DMS 273 treated with DMSO at 0.1 percent for 48 hours (cell line): ENCODE results near the gene SP140L.
"Not testable (repeated sequence)": the region's sequence is repeated elsewhere in the genome, so short reads cannot be mapped to it uniquely, and the experiment has no call there.

ENCODE experiments used
- DNase-seq: peaks from one replicate; lab custom pipeline; 2025; lab: John Stamatoyannopoulos, UW

Gene SP140L

DNA sequence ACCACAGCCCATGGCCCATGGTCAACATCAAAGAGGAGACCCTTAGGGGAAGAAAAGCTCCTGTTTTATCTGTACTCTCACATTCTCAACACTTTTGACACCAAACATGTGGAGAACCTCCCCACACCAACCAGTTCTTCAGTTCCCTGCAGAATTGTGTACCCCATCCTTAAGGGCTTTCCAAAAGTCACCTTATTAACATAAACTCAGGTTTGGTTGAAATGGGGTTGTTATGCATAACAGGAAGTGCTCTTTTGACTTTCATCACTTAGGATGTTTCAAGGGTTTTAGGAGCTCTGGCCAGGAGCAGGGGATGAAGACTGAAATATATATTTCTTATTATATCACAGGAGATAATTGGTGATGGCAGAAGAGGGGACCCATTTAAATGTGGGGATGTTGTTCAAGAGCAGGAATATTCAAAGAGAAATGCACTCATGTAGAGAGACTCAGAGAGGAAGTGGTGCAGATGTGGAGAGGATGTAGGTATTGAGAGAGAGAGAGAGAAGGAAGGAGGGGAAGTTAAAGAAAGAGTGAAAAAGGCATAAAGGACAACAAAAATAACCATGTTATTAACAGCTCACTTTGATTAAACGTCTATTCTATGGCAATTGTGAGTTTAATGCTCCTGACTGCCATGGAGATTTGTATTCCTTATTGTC, 35.2 kb downstream of the SP140L start:
- DNase-seq: no peak

DNA sequence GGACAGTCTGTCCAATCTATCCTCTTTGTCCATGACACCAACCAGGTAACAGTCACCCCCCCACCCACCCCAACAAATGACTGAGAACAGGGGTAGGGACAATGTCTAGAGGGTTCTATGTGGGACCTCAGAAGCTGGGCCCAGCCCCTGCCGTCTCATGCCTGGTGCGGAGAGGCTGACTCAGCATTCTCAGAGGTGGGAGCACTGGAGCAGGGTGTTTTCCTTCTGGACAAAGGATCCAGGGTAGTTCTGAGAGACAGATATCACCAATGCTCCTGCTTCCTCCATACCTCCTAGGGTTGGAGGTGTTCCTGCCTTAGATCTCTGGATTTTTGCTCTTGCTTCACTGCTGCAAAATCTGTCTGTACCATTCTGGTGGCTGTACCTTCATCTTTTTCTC, 55.1 kb downstream of the SP140L start:
- DNase-seq: no peak

DNA sequence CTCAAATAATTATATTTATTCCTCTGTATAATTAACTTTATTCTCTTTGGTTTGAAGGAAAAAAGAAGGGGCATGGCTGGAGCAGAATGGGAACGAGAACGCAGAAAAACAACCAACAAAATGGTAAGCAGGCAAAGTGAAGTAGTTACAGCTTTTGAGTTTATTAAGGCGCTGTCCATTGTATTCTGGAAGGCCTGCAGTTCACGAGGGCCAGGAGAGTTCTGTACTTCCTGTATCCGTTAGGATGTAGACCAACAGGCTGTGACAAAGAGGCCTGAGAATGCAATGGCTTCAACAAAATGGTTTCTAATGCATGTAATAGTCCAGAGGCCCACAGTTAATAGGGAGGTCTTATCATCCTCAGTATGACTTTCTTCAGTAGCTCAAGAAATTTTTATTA, 56.5 kb downstream of the SP140L start:
- no peak for DNase-seq

DNA sequence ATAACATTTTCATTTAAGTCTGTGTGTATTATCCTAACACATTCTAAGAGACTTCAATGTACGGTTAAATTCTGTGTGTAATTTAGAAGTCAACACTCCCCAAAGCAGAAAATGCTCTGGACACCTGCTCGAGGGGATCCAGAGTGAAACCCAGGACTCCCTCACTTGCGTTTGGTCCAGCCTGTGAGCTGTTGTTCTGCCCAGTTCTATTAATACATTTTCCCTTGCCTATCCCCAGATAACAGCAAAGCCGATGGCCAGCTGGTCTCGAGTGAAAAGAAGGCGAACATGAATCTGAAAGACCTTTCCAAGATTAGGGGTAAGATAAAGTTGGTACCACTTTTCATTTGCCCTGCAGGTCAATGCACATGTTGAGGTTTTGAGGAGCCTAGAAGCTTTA, 58.0 kb downstream of the SP140L start:
- DNase-seq: no peak

DNA sequence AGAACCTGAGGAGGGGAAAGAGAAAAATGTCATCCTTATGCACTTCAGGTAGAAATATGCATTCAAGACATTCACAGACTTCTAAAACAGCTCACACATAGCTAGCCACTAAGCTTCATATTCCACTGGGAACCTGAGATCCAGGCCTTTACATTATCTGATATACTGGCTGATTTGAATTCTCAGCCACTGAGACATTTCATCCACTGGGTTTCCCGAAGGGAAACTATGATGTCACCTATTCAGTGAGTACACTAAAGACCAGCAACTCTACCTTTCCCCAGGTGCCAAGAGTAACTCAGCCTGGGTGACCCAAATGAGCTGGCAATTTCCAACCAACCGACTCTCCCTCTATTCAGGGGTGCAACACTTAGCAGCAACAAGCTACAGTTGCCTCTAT, 67.3 kb downstream of the SP140L start:
- no peak for DNase-seq

DNA sequence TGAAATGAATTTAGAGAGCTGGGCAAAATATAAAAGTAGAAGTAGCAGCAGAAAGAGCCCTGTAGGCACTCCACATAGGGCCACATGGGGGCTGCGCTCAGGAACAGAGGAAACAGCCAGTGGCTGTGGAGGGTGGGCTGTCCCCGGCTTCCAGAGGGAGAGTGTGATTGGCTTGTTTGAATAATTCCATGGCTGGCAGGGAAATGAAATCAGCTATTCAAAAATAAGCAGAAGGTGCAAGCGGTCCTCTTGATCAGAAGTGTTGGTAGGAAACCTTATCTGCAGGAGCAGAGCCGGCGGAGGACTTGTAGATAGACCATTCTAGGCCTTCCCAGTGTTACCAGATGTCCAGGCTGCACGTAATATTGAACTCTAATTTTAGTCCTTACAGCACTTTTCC, 71.7 kb downstream of the SP140L start:
- not testable (repeated sequence) for DNase-seq

DNA sequence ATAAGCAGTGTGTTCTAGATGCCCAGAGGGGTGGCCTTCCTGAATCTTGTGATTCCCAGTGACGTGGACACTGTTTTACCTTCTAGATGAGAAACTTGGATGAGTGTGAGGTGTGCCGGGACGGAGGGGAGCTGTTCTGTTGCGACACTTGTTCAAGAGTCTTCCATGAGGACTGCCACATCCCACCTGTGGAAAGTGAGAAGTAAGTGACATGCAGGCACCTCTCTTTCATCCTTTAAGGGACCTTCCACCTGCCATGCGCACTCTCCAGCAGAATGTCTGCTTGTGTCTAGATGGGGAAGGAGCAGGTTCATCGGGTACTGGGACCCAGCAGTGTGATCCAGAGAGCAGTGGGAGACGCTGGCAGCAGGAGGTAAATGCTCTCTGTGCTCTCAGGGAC, 73.0 kb downstream of the SP140L start:
- no peak for DNase-seq

DNA sequence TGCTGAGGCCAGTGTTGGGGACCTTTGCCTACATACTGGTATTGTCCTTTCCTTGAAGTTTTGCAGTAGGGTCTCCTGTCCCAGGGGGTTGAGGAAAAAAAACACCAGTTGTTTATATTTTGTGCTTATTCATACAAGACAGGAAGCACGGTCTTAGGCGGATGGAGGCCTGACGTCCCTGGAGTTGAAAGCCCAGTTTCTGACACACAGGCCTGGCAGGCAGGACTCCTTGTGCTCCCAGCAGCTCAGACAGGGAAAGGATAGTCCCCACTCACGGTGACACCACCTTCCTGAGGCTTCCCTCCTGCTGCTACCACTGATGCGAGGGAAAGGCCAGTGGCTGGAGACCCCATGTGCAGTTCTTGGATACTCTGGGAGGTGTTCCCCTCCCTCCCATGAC, 73.5 kb downstream of the SP140L start:
- DNase-seq: no peak

DNA sequence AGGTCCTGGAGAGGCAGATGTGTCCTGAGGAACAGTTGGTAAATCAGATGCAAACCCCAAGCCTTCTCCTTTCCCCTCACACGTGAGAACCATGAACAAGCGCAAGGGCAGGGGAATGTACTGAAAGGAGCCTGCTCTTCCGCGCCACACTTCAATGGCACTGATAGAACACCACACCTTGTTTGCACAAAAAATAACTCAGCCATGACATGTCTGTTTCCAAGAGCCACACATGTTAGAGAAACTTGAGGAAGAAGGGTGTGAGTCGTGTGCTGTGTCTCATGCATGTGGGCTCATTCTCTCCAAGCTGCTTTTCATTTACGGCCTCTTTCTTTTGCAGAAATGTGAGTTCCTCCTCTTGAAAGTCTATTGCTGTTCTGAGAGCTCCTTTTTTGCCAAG, 74.0 kb downstream of the SP140L start:
- DNase-seq: not testable (repeated sequence)

DNA sequence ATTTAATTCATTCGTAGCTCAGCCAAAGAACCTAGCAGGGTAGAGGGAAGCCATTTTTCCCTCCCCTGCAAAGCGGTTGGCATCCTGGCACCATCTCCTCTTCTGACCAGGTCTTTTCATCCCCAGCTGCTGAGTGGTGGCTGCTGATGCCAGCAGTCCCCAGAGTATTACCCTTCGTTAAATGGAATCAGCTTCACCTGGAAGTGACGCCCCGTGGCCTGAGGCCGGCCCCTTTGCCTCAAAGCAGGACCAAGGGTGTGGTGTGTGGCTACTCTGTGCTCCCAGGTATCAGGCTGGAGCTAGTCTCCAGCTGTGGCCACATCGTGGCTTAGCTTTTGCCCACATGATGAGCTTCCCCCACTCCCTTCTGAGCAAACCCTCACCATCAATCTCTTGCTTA, 76.8 kb downstream of the SP140L start:
- no peak for DNase-seq

DNA sequence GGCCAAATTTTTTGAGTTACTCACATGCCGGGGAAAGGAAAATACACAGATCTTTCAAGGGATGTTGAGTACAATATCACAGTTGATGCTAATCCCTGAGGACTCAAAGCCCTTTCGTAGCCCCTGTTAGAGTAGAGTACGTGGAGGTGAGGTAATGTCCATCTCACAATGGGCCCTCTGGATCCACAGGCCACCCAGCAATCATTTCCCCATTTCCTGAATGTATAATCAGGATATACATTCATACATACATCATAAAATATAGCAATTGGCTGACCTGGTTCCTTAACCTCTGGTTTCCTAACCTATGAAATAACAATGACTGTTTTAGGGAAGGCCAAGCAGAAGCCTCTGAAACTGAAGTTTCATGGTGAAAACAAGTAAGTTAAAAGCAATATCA, 78.8 kb downstream of the SP140L start:
- DNase-seq: no peak

DNA sequence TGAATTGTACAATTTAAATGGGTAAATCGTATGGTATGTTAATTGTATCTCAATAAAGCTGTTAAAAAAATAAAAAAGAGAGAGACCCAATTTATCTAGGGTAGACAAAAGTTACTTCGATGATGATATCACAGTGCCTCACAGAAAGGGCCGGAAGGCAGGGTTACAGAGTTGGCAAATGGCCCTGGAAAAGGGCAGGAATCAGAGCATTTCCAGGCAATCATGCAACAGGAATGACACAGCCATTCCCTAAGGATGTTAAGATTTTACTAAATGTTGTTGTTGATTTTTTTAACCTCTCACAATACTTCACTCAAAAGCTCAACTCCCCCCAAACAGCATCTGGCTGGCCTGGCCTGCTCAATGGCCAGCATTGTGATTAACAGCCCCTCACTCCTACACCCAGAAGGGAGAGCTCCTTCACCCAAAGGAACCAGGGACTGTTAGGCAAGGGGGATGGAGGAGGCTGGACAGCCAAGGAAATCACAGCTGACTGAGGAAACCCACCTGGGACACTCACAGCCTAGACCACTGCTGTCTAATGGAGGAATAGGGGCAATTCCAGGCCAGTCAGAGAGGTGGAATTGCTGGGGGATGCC, 81.3 kb downstream of the SP140L start:
- no peak for DNase-seq

DNA sequence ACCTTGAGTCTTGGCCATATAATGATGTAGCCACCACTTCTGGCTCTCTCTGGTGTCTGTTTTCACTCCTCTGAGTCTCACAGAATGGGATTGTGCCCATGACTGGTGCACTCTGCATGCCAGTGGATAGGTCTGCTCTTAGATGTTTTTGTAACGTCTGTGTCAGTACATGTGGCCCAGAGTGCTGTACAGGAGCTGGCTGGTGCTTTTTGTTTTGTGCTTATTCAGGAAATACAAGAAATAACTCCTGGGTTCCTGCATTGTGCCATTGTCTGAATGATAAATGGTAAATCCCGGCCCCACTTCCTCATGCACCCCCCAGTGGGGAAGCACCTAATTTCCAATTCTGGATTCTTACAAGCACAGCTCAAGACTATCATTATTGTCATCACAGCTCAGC, 82.3 kb downstream of the SP140L start:
- DNase-seq: not testable (repeated sequence)

DNA sequence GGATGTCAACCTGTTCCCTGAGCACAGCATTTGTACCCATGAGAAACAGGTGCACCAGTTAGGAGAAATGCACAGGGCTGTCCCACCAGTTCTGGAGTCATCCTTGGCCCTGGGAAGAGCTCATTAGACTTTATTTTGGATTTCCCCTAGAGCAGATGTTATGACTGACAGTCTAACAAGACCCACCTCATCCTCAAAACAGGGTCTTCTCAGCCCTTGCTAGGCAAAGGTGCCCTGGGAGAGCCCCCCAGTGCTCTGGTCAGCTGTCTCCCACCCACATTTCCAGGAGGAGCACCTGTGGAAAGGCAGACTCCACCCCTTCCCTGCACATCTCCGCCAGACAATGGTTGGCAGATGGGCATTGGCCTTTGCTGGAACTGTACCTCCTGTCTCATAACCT, 83.3 kb downstream of the SP140L start:
- DNase-seq: no peak

DNA sequence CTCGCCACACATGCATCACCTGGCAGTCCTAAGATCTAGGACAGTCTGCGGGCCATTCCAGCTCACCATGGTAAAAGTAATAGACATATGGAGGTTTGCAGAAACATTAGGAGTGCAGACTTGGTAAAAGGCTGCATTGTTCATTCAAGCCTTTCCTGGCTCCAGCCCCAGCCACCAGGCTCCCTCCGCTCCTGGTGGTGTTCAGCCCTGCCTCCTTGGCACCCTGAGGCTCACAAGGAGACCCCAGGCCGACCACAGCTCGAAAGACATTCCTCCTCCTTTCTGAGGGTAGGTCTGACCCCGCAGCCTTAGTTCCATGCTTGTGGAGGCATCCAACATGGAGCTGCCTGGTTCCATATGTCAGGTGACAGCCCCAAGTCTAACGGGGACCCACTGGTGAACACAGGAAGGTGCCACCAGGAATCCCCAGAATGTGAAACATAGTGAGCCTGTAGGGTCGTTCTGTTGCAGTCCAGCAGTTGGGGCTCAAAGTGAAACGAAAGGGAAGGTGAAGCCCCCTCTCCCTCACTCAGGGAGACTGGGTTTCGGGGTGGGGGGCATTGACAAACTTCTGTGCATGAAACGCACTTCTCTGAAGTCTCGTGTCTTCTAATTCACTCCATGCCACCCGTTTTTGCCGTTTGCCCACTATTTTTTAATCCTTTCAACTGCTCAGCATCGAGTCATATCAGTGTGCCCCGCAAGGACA, 84.0 kb downstream of the SP140L start:
- no peak for DNase-seq

DNA sequence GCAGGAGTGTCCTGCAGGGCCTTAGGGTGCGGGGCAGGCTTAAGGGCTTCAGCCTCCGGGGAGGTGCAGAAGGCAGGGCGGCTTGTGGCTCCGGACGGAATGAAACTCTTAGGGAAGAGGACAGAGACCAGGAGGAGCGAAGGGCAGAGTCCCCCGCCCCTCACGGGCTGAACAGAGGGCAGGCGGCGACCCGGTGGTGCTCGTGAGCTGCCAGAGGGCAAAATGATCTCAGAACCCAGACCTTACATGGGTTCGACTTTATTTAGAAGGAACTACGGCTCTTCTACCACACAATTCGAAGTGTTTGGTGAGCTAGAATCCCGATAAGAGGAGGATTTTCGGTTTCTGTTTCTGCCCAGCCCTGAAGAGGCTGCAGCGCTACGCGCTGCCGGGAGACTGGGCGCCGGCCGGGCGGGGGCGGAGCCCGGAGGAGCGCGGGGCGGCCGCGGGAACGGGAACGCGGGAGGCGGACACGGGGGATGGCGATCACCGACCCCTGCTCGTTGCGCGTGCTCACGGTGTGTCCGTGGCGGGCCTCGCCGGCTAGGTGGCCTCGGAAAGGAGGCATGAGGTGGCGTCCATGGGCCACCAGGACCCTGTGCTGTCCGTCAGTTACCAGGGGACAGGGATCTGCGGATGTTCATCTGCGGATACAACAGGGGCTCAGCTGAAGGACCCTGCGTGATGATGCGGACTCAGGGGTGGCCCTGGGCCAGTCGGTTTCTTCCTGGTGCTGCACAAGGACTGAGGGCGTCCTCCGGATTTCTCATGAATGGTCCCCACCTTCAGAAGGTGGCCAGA, 84.8 kb downstream of the SP140L start:
- DNase-seq: no peak

DNA sequence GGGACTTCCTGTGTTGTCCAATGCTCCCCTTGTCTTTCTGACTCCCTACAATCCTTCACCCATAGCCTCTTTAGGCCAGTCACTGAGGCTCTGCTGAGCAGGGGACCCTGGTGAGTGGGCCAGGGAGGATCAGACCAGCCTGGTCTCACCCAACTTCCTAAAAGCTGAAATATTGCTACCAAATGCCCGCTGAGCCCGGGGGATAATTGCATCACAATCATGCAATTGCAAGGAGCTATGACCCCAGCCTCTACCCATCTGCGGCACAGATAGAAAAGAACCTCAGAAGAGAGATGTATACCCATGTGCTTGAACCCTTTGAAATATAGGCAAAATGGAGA, 85.3 kb downstream of the SP140L start:
- no peak for DNase-seq

DNA sequence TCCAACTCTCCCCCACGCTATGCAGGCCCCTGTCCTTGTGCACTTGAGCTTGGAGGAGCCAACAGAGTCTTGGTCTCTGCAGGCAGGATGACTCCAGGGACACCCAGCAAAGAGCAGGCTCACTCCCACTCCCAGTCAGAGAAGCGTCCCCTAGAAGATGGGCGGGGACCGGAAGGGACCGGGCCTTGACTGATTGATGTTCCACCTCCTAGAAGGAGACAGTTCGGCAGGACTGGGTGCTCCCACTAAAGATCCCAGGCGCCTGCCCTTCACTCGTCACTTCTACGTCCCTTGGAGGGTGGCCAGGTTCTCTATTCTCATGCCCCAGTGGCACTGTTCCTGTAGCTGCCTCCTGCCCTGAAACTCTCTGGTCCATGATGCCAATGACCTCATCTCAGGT, 85.9 kb downstream of the SP140L start:
- no peak for DNase-seq

DNA sequence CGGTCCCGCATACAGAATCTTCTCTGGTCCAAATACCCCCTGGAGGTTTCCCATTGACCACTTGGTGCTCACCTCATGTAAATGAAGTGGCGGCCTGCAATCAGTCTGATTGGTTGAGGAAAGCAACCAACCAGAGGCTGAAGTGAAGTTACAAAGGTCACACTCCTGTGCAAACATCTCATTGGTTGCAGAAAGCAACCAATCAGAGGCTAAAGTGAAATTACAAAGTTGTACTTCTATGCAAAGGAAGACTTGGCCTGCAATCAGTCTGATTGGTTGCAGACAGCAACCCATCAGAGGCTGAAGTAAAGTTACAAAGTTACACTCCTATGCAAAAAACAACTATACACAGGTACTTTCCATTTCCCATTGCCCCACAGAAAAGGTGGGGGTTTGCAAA, 86.5 kb downstream of the SP140L start:
- DNase-seq: no peak

DNA sequence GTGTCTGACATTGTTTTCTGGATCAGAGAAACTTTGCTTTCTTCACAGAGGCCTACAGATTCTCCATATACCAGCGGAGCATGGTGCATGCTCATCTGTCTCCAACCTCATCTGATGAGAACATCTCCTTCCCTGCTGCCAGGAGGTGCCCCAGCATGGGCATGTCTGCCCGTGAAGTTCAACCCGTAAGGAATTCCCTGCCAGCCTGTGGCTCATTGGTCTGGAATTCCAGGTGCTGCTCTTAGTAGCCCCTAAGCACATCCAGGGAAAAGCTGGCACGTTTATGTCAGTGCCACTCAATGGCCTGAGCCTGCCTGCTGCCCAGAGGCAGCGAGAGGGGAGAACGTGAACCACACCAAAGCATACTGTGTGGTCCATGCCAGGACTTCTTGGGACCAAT, 87.3 kb downstream of the SP140L start:
- no peak for DNase-seq

DNA sequence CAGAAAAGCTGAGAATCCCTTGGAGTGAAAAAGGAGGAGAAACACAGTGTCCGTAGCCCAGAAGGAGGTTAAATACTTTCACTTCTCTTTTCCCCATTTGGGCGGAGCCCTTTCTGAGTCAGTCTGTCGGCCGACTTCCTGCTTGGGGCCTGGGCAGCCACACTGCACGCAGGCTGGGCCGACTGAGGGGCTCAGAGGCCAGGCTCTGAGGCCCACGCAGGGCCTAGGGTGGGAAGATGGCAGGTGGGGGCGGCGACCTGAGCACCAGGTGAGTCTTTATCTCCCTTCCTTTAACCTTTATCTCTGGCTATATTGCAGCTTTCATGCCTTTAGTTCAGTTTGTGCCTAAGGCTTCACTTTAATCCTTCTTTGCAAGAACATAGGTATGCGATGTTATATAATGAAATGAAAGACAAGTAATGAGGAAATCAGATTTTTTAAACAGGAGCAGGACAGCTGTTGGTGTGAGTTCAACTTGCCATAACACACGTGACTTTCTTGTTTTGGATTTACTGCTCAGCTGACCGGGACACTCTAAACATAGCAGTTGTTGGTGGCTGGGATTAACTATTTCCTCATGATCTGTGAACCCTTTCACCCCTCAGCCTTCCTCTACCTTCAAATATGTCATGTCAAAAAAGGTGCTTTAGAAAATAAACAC, 89.2 kb downstream of the SP140L start, which contains the start of gene SP100:
Gene SP100 (plus strand): TSS at position 141 of the 661 bp plus-strand sequence. CDS start 96 bp downstream, at position 237.
- no peak for DNase-seq

DNA sequence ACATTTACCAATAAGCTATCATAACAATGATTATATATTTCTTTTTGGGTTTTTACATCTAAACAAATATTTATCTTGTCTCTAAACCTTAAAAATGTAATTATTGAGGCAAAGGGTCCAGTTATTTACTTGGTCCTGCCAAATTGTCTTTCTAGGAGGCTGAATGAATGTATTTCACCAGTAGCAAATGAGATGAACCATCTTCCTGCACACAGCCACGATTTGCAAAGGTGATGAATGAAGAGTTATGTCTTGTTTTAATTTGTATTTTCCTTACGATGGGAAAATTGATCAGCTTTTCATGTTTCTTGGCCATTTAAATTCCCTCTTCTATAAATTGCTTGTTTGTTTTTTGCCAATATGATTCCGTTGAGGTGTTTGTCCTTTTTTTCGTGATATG, 90.4 kb downstream of the SP140L start:
- DNase-seq: no peak
